Heart left ventricle (tissue), 13 donors: ENCODE measurements around the gene REPS2.

Experiments used
- CTCF ChIP-seq, 12 donors: fragments of 200-600 bp; sonication (generic) in 4 of 12; IDR thresholded peaks; one replicate each; pipeline versions ENCODE4 v1.5.0 to v1.8.0; 2018 to 2022; ENCODE audit warnings: antibody characterized with exemption in 12 of 12, mild to moderate bottlenecking in 5 of 12
- POLR2A ChIP-seq, 2 donors: fragments of 450-650 bp; IDR thresholded peaks; one replicate each; pipeline ENCODE4 v1.6.1; 2017; ENCODE audit warnings: antibody characterized with exemption in 2 of 2, mild to moderate bottlenecking in 2 of 2, moderate library complexity in 2 of 2
- donor health status: ischemic (EF 13 %, LVEDD 7.1; RV severe dilation, severe dysfunction).
- donor health status: DM: no; HTN: yes; CAD: no.
- donor health status: DM: no; HTN: no; CAD: no.
- donor health status: ischemic (EF 25% LVEDD 6.9; RV normal size, moderate dysfunction).
- donor health status: ischemic (EF 25% LVEDD 5.7; RV mildly dilated, moderate dysfunction).
- donor health status: ischemic (EF 35%, LVEDD 5.7; RV mildly dilated, moderate dysfunction).
- donor health status: nonischemic (EF 11% LVEDD 7.7; RV severe dilation, severe dysfunction).
- donor health status: DM: yes; HTN: yes; CAD: no.
- donor health status: PGD.
- donor health status: ischemic (EF 29% LVEDD 5.4; RV normal size, mild dysfunction).
- donor health status: nonischemic (EF 23%, LVEDD 6.1; RV moderate dilation, normal function).

GRCh38 chrX:17095161-17095560 lies 148.7 kb downstream of the REPS2 start:
- TF ChIP-seq CTCF (IDR thresholded peaks at IDR 0.05) (no peak), POLR2A (IDR thresholded peaks at IDR 0.05) (no peak)
